Transverse colon (tissue), 4 donors: Measurements from ENCODE around the gene GRIP2. TPM values are rescaled to one million over a fixed set of nuclear protein-coding genes. Genes with fewer than 3 reads are reported as not detected.

Experiments used
- DNase-seq: peaks from one replicate; pipeline ENCODE4 v3.0.0-alpha.2; 2019
- H3K27ac ChIP-seq, 4 donors: fragments of 200-600 bp; sonication (generic); 2 replicates each; pipeline ENCODE4 v1.5.1; 2016 to 2018; ENCODE audit warnings: inconsistent platforms in 4 of 4
- H3K27me3 ChIP-seq: fragments of 200-600 bp; sonication (generic); 2 replicates; pipeline ENCODE4 v1.5.1; 2017; ENCODE audit warnings: inconsistent platforms
- H3K36me3 ChIP-seq, 4 donors: fragments of 200-600 bp; sonication (generic); 2 replicates each; pipeline ENCODE4 v1.5.1; 2017 to 2019; ENCODE audit warnings: inconsistent platforms in 4 of 4
- H3K4me1 ChIP-seq, 4 donors: fragments of 200-600 bp; sonication (generic); 2 replicates each; pipeline ENCODE4 v1.5.1; 2017 to 2020; ENCODE audit warnings: inconsistent platforms in 4 of 4
- H3K4me3 ChIP-seq, 4 donors: fragments of 200-600 bp; sonication (generic); 1 replicate in 1 of 4; 2 replicates in 3 of 4; pipeline versions ENCODE4 v1.5.1 to v1.6.1; 2017 to 2019; ENCODE audit warnings: inconsistent platforms in 4 of 4
- H3K9me3 ChIP-seq, 2 donors: fragments of 200-600 bp; sonication (generic); 2 replicates each; pipeline ENCODE4 v1.5.1; 2017 to 2019; ENCODE audit warnings: inconsistent platforms in 2 of 2
- EP300 ChIP-seq: sonication (generic); formaldehyde crosslinking; IDR thresholded peaks from one replicate; pipeline ENCODE4 v1.6.1; 2017; ENCODE audit warnings: antibody characterized with exemption, low read depth
- POLR2A ChIP-seq: fragments of 450-650 bp; IDR thresholded peaks from one replicate; pipeline ENCODE4 v1.6.1; 2016; ENCODE audit warnings: antibody characterized with exemption, mild to moderate bottlenecking, moderate library complexity
- POLR2AphosphoS5 ChIP-seq, 3 donors: sonication (generic); formaldehyde crosslinking; IDR thresholded peaks; one replicate each; pipeline ENCODE4 v1.6.1; 2016; ENCODE audit warnings: antibody characterized with exemption in 3 of 3
- WGBS, 2 donors: methylation state at CpG; one replicate each; pipeline ENCODE4 v1.1.5; 2018; ENCODE audit warnings: low coverage in 1 of 2; 5-methylcytosine and 5-hydroxymethylcytosine counted together
- in situ Hi-C, 4 donors: fragments of 200-750 bp; cut with MboI; loops; one replicate each; pipeline versions ENCODE4 v1.15.0 to v1.15.1; 2017; ENCODE audit warnings: low sequenced_read_pairs in 3 of 4, low pct_ligation_motif_present in 1 of 4, low pct_unique_long_range_greater_than_20kb in 1 of 4
- intact Hi-C: fragments of 100-400 bp; cut with DNase I; formaldehyde crosslinking; loops from one replicate; pipeline ENCODE4 v1.15.1; 2023; ENCODE audit warnings: low total_unique reads
- total RNA-seq, 4 donors: library from RNA; depleted of rRNA; stranded (reverse); fragments of >200 nt; gene quantifications; one replicate each; pipeline ENCODE4 v1.1.0, GENCODE V29; 2016
- TF ChIP-seq, protein P1 (sequence below), 5 experiments: fragments of 200-600 bp in 3 of 5; fragments of 450-650 bp in 2 of 5; sonication (generic) in 3 of 5; IDR thresholded peaks; 1 replicate in 2 of 5; 2 replicates in 3 of 5; pipeline ENCODE4 v1.5.1; 2016 to 2017; ENCODE audit warnings: antibody characterized with exemption in 5 of 5, inconsistent platforms in 3 of 5, mild to moderate bottlenecking in 2 of 5, moderate library complexity in 1 of 5

Gene GRIP2
- total RNA-seq, 4 donors from 2014 or later: 0.27 to 0.40 TPM; not detected in 2

DNA sequence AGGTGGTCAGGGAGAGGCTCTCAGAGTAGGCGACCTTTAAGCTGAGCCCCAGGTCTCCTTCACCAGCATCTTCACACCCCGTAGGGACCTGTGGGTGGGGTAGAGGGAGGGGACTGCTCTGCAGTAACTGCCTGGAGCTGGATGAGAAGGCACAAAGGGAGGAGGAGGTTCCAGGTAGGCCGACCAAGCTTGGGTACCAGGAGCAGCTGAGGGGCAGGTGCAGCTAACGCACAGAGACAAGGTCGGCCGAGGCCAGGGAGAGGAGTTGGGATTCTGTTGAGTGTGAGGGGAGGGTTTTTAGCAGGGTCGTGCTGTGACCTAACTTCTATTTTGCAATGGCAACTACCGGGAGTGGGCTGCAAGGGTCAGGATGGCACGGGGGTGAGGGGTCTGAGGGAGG, 5.9 kb upstream of the GRIP2 start:
- TF ChIP-seq, protein P1, sequence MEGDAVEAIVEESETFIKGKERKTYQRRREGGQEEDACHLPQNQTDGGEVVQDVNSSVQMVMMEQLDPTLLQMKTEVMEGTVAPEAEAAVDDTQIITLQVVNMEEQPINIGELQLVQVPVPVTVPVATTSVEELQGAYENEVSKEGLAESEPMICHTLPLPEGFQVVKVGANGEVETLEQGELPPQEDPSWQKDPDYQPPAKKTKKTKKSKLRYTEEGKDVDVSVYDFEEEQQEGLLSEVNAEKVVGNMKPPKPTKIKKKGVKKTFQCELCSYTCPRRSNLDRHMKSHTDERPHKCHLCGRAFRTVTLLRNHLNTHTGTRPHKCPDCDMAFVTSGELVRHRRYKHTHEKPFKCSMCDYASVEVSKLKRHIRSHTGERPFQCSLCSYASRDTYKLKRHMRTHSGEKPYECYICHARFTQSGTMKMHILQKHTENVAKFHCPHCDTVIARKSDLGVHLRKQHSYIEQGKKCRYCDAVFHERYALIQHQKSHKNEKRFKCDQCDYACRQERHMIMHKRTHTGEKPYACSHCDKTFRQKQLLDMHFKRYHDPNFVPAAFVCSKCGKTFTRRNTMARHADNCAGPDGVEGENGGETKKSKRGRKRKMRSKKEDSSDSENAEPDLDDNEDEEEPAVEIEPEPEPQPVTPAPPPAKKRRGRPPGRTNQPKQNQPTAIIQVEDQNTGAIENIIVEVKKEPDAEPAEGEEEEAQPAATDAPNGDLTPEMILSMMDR (IDR thresholded peaks at IDR 0.05): no peak
- no peak for TF ChIP-seq POLR2A
- no peak for TF ChIP-seq POLR2AphosphoS5 (IDR thresholded peaks at IDR 0.05)
- TF ChIP-seq EP300: no peak
- WGBS, 2 donors: 70 to 74% methylated on average over 4 to 9 of the region's 9 CpGs
- H3K36me3 ChIP-seq: no peaks in the 10 kb centered on the region
- no peak overlapping the region for H3K4me3 ChIP-seq
- intact Hi-C loops: no loop called here
- in situ Hi-C loops: no loop called here
- no peaks in the 10 kb centered on the region for H3K27me3 ChIP-seq
- no peak for DNase-seq
- no peak overlapping the region for H3K27ac ChIP-seq
- H3K9me3 ChIP-seq: no peaks in the 10 kb centered on the region
- peaks cover 0 to 7% (median 2%) of the 10 kb centered on the region in 4 donors for H3K4me1 ChIP-seq

DNA sequence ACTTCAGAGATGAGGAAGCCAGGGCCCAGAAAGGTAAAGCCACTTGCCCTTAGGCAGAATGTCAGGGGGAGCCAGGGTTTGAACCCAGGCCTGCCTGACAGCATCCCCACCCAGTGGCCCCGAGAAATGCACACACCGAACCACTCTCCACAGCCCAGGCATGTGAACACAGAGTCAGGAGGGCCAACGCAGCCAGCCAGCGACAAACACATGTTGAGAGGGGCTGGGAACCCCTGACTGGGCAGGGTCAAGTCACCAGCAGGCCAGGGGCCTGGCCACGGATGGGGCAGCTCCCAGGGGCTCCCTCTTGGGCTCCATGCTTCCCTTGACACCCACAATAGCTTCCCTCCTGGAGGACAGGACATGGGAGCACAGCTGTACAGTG, 5.1 kb upstream of the GRIP2 start:
- no peak for DNase-seq
- TF ChIP-seq POLR2AphosphoS5 (IDR thresholded peaks at IDR 0.05) (no peak), POLR2A (no peak), EP300 (no peak)
- TF ChIP-seq, protein P1 (IDR thresholded peaks at IDR 0.05): no peak
- Histone ChIP-seq H3K36me3 (no peaks in the 10 kb centered on the region), H3K27me3 (no peaks in the 10 kb centered on the region), H3K27ac (no peak overlapping the region), H3K4me1 (peaks cover 0 to 7% (median 2%) of the 10 kb centered on the region in 4 donors), H3K9me3 (no peaks in the 10 kb centered on the region), H3K4me3 (no peak overlapping the region)
- in situ Hi-C loops: no loop called here
- WGBS, 2 donors: 72% methylated on average over 5 of the region's 5 CpGs; no CpG with 5 or more reads in 1 of the 2 donors
- intact Hi-C loops: no loop called here

DNA sequence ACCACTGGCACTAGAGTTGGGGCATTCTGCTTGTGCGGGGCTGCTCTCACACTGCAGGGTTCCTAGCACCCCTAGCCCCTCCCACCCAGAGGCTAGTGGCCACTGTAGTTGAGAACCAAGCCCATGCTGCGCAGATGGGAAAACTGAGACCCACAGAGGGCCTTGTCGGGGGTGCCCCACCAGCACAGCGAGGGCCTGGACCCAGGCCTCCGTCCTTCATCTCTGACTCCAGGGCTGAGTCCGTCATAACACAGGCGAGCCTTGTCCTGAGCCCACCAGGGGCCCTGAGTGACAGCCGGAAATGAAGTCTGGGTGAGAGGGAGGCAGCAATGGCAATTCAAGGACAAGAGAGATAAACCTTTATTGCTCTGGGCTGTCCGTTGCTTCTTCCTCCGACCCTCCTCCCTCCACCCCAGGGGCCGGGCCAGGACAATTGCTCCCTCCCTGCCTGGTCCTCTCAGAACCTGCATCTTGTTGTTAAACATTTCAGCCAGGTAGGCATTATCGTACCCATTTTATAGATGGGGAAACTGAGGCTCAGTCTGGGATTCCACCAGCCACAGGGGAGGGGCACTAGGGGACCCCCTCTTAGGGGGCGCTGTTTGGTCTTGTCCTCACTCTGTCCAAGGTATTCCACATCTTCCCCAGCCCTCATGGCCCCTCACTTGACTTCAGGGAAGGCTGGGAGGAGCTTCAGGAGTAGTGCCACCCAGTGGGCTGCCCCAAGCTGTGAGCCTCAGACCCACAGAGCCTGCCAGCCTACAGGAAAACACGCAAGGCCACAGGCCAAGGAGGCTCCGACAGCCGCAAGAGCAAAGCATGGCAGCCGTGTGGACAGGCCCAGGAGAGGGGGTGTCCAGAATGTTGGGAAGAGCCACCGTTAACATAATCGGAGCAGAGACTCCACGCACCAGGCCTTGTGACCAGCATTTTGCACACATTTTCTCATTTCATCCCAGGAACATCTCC, 4.4 kb upstream of the GRIP2 start:
- no peak overlapping the region for H3K4me3 ChIP-seq
- no peak for DNase-seq
- H3K27ac ChIP-seq: no peak overlapping the region
- intact Hi-C loops: no loop called here
- WGBS, 2 donors: 87 to 93% methylated on average over 3 to 20 of the region's 20 CpGs
- peaks cover 0 to 7% (median 2%) of the 10 kb centered on the region in 4 donors for H3K4me1 ChIP-seq
- no peaks in the 10 kb centered on the region for H3K9me3 ChIP-seq
- H3K27me3 ChIP-seq: no peaks in the 10 kb centered on the region
- H3K36me3 ChIP-seq: no peaks in the 10 kb centered on the region
- TF ChIP-seq EP300: no peak
- no peak for TF ChIP-seq POLR2A
- no peak for TF ChIP-seq POLR2AphosphoS5 (IDR thresholded peaks at IDR 0.05)
- TF ChIP-seq, protein P1 (IDR thresholded peaks at IDR 0.05): no peak
- in situ Hi-C loops: no loop called here

DNA sequence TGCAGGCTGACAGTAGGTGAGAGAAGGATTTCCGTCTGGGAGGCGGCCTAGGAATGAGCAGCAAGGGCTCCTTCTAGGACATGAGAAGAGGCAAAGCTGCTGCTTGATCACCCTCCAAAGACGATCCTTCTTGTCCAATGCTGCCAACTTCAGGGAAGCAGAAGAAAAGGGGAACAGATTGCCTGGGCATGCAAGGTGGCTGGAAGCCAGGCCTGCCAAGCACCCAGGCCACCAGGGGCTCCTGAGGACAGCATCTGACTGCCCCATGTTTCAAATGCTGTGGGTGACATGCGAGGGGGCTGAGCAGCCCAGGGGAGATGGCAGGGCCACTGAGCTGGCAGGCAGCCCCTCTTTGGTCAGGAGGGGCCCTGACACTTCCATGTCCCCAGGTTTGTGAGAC, 3.3 kb upstream of the GRIP2 start:
- TF ChIP-seq, protein P1 (IDR thresholded peaks at IDR 0.05): no peak
- no peak for TF ChIP-seq EP300
- no peak for TF ChIP-seq POLR2A
- no peak for TF ChIP-seq POLR2AphosphoS5 (IDR thresholded peaks at IDR 0.05)
- no peak for DNase-seq
- intact Hi-C loops (no loop called here), in situ Hi-C loops (no loop called here)
- Histone ChIP-seq H3K36me3 (no peaks in the 10 kb centered on the region), H3K27ac (no peak overlapping the region), H3K9me3 (no peaks in the 10 kb centered on the region), H3K27me3 (no peaks in the 10 kb centered on the region), H3K4me1 (peaks cover 0 to 7% (median 2%) of the 10 kb centered on the region in 4 donors), H3K4me3 (no peak overlapping the region)
- 61 to 90% methylated on average over 2 to 4 of the region's 4 CpGs for WGBS, 2 donors
